ENCODE results near the gene ERBB3.

The ERBB3 gene

GRCh38 chr12:56134897-56135296, 54.9 kb downstream of the ERBB3 start:
- no peak for DNase-seq (ENCODE audit: low read depth in 1 of 2, low spot score in 1 of 2)
- no peak for TF ChIP-seq CTCF (IDR thresholded peaks at IDR 0.05; ENCODE audit: insufficient read depth, low read length)
- Histone ChIP-seq H3K27ac (replicated peaks) (no peak overlapping the region), H3K4me3 (replicated peaks; ENCODE audit: insufficient read depth, low read length) (no peak overlapping the region), H3K27me3 (ENCODE audit: insufficient read depth, poor library complexity, severe bottlenecking) (no peaks in the 10 kb centered on the region)

- H3K27ac ChIP-seq (replicated peaks): no peak overlapping the region
- no peaks in the 10 kb centered on the region for H3K27me3 ChIP-seq (ENCODE audit: insufficient read depth, poor library complexity, severe bottlenecking)
- no peak overlapping the region for H3K4me3 ChIP-seq (replicated peaks; ENCODE audit: insufficient read depth, low read length)
- no peak for TF ChIP-seq SPI1 (IDR thresholded peaks at IDR 0.05; ENCODE audit: borderline replicate concordance, low read depth)
- TF ChIP-seq REST (IDR thresholded peaks at IDR 0.05; ENCODE audit: insufficient replicate concordance, low read depth): no peak
- TF ChIP-seq GABPA (IDR thresholded peaks at IDR 0.05; ENCODE audit: low read depth): no peak
- TF ChIP-seq CTCF (IDR thresholded peaks at IDR 0.05; ENCODE audit: insufficient read depth, low read length): no peak
- no peak for TF ChIP-seq POLR2AphosphoS5 (IDR thresholded peaks at IDR 0.05; ENCODE audit: low read depth)
- DNase-seq (ENCODE audit: low read depth in 1 of 2, low spot score in 1 of 2): no peak
Measured at GRCh38 chr12:56137853-56138571, 58.0 kb downstream of the ERBB3 start.

- Histone ChIP-seq H3K27me3 (ENCODE audit: insufficient read depth, poor library complexity, severe bottlenecking) (no peaks in the 10 kb centered on the region), H3K4me3 (replicated peaks; ENCODE audit: insufficient read depth, low read length) (no peak overlapping the region), H3K27ac (replicated peaks) (peak overlapping the region; percentile 35)
- peak in 1 of 2 experiments; percentile 18 for DNase-seq (ENCODE audit: low read depth in 1 of 2, low spot score in 1 of 2)
- TF ChIP-seq SPI1 (IDR thresholded peaks at IDR 0.05; ENCODE audit: borderline replicate concordance, low read depth): no peak
- TF ChIP-seq REST (IDR thresholded peaks at IDR 0.05; ENCODE audit: insufficient replicate concordance, low read depth): no peak
- TF ChIP-seq GABPA (IDR thresholded peaks at IDR 0.05; ENCODE audit: low read depth): no peak
- no peak for TF ChIP-seq POLR2AphosphoS5 (IDR thresholded peaks at IDR 0.05; ENCODE audit: low read depth)
- no peak for TF ChIP-seq CTCF (IDR thresholded peaks at IDR 0.05; ENCODE audit: insufficient read depth, low read length)
Measured at GRCh38 chr12:56141946-56142784, 62.2 kb downstream of the ERBB3 start.

All from HL-60 (cell line).